ENCODE measurements around the gene NUDT17.

DNA sequence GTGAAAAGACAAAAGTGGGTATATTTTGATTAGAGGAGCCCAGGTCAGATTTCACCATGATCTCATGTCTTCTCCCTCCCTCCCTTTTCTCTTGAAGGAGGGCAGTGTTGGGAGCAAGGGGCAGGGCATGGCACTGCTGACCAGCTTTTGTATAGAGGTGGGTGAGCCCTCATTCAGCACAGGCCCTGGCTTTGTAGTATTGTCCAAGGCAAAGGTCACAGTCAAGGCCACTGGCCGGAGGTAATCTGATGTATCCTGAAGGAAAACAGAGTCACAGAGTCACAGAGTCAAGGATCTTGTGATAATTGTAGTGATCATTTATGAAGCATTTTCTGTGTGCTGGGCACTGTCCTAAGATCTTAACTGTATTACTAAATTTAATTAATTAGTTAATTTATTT lies 52.5 kb downstream of the NUDT17 start:
- TF ChIP-seq, protein P1, sequence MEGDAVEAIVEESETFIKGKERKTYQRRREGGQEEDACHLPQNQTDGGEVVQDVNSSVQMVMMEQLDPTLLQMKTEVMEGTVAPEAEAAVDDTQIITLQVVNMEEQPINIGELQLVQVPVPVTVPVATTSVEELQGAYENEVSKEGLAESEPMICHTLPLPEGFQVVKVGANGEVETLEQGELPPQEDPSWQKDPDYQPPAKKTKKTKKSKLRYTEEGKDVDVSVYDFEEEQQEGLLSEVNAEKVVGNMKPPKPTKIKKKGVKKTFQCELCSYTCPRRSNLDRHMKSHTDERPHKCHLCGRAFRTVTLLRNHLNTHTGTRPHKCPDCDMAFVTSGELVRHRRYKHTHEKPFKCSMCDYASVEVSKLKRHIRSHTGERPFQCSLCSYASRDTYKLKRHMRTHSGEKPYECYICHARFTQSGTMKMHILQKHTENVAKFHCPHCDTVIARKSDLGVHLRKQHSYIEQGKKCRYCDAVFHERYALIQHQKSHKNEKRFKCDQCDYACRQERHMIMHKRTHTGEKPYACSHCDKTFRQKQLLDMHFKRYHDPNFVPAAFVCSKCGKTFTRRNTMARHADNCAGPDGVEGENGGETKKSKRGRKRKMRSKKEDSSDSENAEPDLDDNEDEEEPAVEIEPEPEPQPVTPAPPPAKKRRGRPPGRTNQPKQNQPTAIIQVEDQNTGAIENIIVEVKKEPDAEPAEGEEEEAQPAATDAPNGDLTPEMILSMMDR (IDR thresholded peaks at IDR 0.05; ENCODE audit: insufficient read depth, low read depth, low read length): no peak
- no peak for TF ChIP-seq EZH2 (IDR thresholded peaks at IDR 0.05; ENCODE audit: insufficient read depth, low read length)

All from astrocyte (in vitro differentiated cells and primary cell).